ENCODE data around the gene TNFRSF13B.
"Not testable (repeated sequence)": the region's sequence is repeated elsewhere in the genome, so short reads cannot be mapped to it uniquely, and the experiment has no call there.

The TNFRSF13B gene

DNA sequence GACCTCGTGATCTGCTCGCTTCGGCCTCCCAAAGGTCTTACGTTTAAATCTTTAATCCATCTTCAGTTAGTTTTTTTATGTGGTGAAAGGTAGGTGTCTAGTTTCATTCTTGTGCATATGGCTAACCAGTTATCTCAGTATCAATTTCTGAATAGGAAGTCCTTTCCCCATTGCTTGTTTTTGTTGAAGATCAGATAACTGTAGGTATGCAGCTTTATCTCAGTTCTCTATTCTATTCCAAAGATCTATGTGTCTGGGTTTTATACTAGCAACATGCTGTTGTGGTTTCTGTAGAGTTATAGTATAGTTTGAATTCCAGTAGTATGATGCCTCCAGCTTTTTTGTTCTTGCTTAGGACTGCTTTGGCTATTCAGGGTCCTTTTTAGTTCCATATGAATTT is 65.2 kb downstream of the TNFRSF13B start:
- no peak for DNase-seq

GRCh38 chr17:16905593-16906191 is 66.2 kb downstream of the TNFRSF13B start:
- no peak for DNase-seq

GRCh38 chr17:16903070-16903469 is 68.8 kb downstream of the TNFRSF13B start:
- not testable (repeated sequence) for DNase-seq

DNA sequence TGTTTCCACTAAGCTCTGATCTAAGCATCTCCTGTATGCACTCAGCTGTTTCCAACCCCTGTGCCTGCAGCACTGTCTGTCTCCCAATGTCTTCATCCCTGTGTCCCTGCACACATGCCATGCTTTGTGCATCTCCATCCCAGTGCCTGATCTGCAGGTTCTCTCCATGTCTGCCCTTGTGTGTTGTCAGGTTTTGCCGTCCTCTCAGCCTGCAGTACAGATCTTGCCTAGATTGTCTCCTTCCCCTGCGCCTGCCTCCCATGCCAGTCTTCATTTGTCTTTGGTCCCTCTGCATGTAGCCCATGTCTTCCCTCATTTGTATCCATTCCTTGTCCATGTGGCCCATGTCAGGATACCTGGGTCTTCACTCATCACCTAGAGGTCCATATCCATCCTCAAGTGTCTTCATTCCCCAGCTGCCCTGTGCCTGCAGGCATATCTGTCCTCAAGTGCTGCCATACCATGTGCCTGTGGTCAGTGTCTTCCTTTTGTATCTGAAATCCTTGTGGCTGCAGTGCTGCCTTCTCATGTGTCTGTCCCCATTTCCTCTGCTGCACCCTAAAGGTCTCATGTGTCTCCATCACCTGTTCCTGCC is 71.5 kb downstream of the TNFRSF13B start:
- DNase-seq, result no peak

- DNase-seq, result not testable (repeated sequence)
These were observed 74.6 kb downstream of the TNFRSF13B start for GRCh38 chr17:16897211-16897896.

DNA sequence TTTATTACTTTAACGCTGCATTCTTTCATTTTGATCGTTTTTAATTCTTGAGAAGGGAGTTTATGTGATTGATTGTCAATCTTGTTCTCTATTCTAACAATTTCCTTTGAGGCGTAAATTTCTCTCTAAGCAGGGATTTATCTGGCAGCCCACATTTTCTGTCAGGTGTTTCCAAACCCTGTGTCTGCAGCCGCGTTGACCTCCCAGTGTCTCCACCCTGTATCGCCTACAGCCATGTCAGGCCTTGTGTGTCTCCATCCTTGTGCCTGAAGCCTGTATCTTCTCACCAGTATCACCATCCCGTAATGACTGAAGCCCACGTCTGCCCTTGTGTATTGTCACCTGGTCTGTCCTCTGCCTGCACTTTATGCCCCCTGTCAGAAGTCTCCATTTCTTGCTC is 75.7 kb downstream of the TNFRSF13B start:
- DNase-seq, result not testable (repeated sequence)

DNA sequence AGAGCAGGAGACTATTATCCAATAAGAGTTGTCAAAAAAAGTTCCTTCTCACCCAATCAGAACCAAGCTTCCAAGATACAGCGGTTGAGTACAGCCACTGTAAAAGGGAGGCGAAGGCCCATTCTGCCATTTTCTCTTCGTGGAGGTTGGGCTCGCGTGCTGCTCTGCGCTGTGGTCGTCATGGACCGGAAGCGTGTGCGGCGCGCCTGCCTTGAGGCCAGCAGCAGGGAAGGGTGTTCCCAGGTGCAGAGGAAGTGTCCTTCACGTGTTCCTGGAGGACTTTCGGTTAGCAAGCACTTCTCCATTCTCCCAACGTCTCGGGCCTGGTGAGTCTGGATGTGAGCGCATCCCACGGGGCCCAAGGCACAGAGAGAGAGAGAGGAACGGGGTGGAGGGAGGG is 78.4 kb downstream of the TNFRSF13B start:
- DNase-seq, result not testable (repeated sequence)

DNA sequence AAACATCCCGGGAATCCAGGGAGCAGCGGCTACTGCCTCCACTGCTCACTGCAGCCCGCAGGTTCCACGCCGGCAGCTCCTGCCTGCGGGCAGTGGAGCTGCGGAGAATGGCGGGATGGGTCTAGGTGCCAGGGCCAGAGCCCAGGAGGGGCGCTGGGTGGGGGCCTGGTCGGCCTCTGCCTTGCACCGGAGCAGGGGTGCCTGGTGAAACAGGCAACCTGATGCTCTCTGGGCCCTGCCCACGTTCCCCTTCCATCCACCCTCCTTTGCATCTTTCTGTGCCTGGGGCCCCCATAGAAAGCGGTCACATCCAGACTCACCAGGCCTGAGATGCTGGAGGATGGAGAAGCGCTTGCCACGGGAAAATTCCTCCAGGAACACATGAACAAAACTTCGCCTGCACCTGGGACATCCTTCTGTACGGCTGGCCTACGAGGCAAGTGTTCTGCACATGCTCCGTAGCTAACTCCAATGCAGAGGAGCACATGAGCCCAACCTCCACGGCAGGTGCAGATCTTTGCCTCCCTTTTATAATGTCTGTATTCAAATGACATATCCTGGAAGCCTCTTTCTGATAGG is 79.0 kb downstream of the TNFRSF13B start:
- not testable (repeated sequence) for DNase-seq

DNA sequence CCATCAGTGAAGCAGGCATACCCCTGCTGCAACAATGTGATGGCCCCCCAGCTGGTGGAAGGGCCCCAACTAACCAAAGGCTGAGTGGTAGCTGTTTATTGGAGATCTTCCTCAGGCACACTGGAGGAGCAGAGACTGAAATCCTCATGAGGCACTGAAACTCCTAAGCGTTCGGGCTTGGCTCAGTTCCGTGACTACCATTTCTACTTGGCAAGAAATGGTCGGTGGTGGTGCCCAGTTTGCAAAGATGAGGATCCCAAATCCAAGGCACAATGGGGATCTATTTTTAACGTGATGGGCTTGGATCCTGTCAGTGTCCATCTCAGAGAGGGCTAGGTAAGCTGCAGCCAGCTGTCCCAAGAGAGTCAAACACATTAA is 82.8 kb downstream of the TNFRSF13B start:
- no peak for DNase-seq

All from activated gamma-delta T cell (primary cell).